ENCODE measurements around the gene CDH18. TPM values are rescaled to one million over a fixed set of nuclear protein-coding genes. Genes with fewer than 3 reads are reported as not detected.

The CDH18 gene
- total and polyA plus RNA-seq, 2 of the 4 experiments (the other 2 are of a cell fraction), result 0.24 to 1.1 TPM

DNA sequence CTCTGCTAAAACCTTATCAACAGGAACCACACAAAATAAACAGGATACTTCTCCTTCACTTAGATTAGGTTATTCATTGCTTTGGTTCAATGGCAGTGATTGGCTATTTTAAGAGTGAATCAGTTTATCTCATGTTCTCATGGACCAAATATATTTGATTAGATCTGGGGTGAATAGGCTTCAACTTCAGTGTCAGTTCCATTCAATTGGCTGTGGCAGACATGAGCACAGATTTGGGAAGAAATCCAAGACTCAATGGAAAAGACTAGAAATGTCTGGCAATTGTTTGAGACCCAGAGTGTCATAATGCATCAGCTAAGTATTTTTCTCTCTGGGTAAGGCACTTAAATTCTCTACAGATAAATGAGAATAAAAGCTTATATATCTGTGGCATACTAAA lies 37.1 kb downstream of the CDH18 start:
- no peaks in the 10 kb centered on the region for H3K27me3 ChIP-seq (ENCODE audit: control insufficient read depth, insufficient read depth, low read length)

More for the DNA sequence above, 37.1 kb downstream of the CDH18 start:
- Histone ChIP-seq H3K9me1 (ENCODE audit: insufficient read depth, low read length) (no peaks in the 10 kb centered on the region), H2BK15ac (ENCODE audit: low read depth, low read length) (no peak overlapping the region), H3K9ac (ENCODE audit: low read depth, low read length) (no peak overlapping the region), H4K91ac (ENCODE audit: insufficient read depth, low read depth, low read length) (no peak overlapping the region), H3K4me3 (ENCODE audit: insufficient read depth, low read depth, low read length) (no peak overlapping the region), H3K4me2 (ENCODE audit: low read depth, low read length) (no peak overlapping the region), H4K5ac (ENCODE audit: low read depth, low read length) (no peak overlapping the region), H3K14ac (replicated peaks; ENCODE audit: low read depth, low read length) (no peak overlapping the region), H3K23ac (ENCODE audit: low read depth, low read length) (no peak overlapping the region), H3K4me1 (ENCODE audit: control insufficient read depth, insufficient read depth, low read length) (no peaks in the 10 kb centered on the region), H3K18ac (ENCODE audit: low read depth, low read length) (no peak overlapping the region), H3K56ac (ENCODE audit: extremely low read depth, insufficient read depth, low read length) (no peak overlapping the region), H2BK20ac (ENCODE audit: low read depth, low read length) (no peak overlapping the region), H2BK5ac (ENCODE audit: low read depth, low read length, poor library complexity, severe bottlenecking) (no peak overlapping the region), H2BK120ac (ENCODE audit: low read depth, low read length) (no peak overlapping the region), H2AK5ac (ENCODE audit: low read depth, low read length) (no peak overlapping the region), H4K20me1 (ENCODE audit: insufficient read depth, low read length) (no peaks in the 10 kb centered on the region), H3K4ac (ENCODE audit: low read depth, low read length) (no peak overlapping the region), H3K36me3 (ENCODE audit: control insufficient read depth, insufficient read depth, low read length) (no peaks in the 10 kb centered on the region), H3K9me3 (ENCODE audit: control insufficient read depth, insufficient read depth, low read length) (no peaks in the 10 kb centered on the region), H2AK9ac (replicated peaks; ENCODE audit: low read depth, low read length, poor library complexity) (no peak overlapping the region), H3K79me1 (ENCODE audit: low read depth in 1 of 2, low read length in 2 of 2) (no peaks in the 10 kb centered on the region), H2AFZ (replicated peaks; ENCODE audit: low read length, poor library complexity) (no peak overlapping the region), H4K8ac (ENCODE audit: low read depth in 2 of 2, low read length in 2 of 2) (no peak overlapping the region), H3K27ac (ENCODE audit: insufficient read depth, low read length) (no peak overlapping the region)
- TF ChIP-seq BHLHE40 (IDR thresholded peaks at IDR 0.05; ENCODE audit: low read depth, low read length) (no peak), MAFK (IDR thresholded peaks at IDR 0.05; ENCODE audit: low read depth, low read length) (no peak), NFE2L2 (IDR thresholded peaks at IDR 0.05; ENCODE audit: low read depth, low read length) (no peak), RCOR1 (IDR thresholded peaks at IDR 0.05; ENCODE audit: insufficient replicate concordance, low read length) (no peak), MXI1 (IDR thresholded peaks at IDR 0.05; ENCODE audit: borderline replicate concordance, low read depth, low read length) (no peak), SMC3 (IDR thresholded peaks at IDR 0.05; ENCODE audit: low read depth, low read length) (no peak), RAD21 (IDR thresholded peaks at IDR 0.05; ENCODE audit: low read length) (no peak), MAZ (IDR thresholded peaks at IDR 0.05; ENCODE audit: borderline replicate concordance, low read depth, low read length) (no peak), POLR2A (IDR thresholded peaks at IDR 0.05; ENCODE audit: low read depth, low read length) (no peak), FOS (IDR thresholded peaks at IDR 0.05; ENCODE audit: low read depth, low read length) (no peak), CHD1 (IDR thresholded peaks at IDR 0.05; ENCODE audit: low read depth, low read length) (no peak)
- TF ChIP-seq, protein P1, sequence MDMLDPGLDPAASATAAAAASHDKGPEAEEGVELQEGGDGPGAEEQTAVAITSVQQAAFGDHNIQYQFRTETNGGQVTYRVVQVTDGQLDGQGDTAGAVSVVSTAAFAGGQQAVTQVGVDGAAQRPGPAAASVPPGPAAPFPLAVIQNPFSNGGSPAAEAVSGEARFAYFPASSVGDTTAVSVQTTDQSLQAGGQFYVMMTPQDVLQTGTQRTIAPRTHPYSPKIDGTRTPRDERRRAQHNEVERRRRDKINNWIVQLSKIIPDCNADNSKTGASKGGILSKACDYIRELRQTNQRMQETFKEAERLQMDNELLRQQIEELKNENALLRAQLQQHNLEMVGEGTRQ (IDR thresholded peaks at IDR 0.05; ENCODE audit: low read depth, low read length), result no peak
- TF ChIP-seq, protein P2, sequence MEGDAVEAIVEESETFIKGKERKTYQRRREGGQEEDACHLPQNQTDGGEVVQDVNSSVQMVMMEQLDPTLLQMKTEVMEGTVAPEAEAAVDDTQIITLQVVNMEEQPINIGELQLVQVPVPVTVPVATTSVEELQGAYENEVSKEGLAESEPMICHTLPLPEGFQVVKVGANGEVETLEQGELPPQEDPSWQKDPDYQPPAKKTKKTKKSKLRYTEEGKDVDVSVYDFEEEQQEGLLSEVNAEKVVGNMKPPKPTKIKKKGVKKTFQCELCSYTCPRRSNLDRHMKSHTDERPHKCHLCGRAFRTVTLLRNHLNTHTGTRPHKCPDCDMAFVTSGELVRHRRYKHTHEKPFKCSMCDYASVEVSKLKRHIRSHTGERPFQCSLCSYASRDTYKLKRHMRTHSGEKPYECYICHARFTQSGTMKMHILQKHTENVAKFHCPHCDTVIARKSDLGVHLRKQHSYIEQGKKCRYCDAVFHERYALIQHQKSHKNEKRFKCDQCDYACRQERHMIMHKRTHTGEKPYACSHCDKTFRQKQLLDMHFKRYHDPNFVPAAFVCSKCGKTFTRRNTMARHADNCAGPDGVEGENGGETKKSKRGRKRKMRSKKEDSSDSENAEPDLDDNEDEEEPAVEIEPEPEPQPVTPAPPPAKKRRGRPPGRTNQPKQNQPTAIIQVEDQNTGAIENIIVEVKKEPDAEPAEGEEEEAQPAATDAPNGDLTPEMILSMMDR (conservative IDR thresholded peaks at IDR 0.05; ENCODE audit: low read depth, low read length), result no peak
- TF ChIP-seq, protein P3, sequence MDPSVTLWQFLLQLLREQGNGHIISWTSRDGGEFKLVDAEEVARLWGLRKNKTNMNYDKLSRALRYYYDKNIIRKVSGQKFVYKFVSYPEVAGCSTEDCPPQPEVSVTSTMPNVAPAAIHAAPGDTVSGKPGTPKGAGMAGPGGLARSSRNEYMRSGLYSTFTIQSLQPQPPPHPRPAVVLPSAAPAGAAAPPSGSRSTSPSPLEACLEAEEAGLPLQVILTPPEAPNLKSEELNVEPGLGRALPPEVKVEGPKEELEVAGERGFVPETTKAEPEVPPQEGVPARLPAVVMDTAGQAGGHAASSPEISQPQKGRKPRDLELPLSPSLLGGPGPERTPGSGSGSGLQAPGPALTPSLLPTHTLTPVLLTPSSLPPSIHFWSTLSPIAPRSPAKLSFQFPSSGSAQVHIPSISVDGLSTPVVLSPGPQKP (IDR thresholded peaks at IDR 0.05; ENCODE audit: borderline replicate concordance, low read depth, low read length), result no peak
- intact Hi-C loops (cut with micrococcal nuclease) (no loop called here), in situ Hi-C loops (cut with MboI; ENCODE audit: low sequenced_read_pairs) (no loop called here), dilution Hi-C loops (cut with HindIII; ENCODE audit: low sequenced_read_pairs, unreplicated experiment) (no loop called here)
- no TSS peak for BruUV-seq (replicated peaks)
- ATAC-seq (ENCODE audit: low read depth), result no peak
- CTCF ChIA-PET, result no interaction called here
- POLR2A ChIA-PET (ENCODE audit: unreplicated experiment), result no interaction called here
- DNase-seq, result no peak
